A673 (cell line): ENCODE results near the gene PAOX. TPM values are rescaled to one million over a fixed set of nuclear protein-coding genes. Genes with fewer than 3 reads are reported as not detected.

ENCODE experiments used
- BruUV-seq: library from RNA; stranded (reverse); fragments of 400-500 nt; replicated peaks from 2 replicates; lab custom pipeline; 2021; lab: Mats Ljungman, UMichigan
- CTCF ChIA-PET: fragments of 300-600 bp; sonication (Branson Sonifier 250); formaldehyde crosslinking; loops from one replicate; lab custom pipeline; 2022; ENCODE audit warnings: antibody characterized with exemption; lab: Charles Lee
- POLR2A ChIA-PET: fragments of 300-600 bp; sonication (Branson Sonifier 250); formaldehyde crosslinking; loops from one replicate; lab custom pipeline; 2022; ENCODE audit warnings: antibody characterized with exemption; ENCODE audit not compliant: low non-redundant PET; lab: Charles Lee
- DNase-seq: peaks from one replicate; pipeline ENCODE4 v3.0.0-alpha.2; 2015; ENCODE audit warnings: low spot score
- H3K27ac ChIP-seq: fragments of 200-600 bp; sonication (generic); 2 replicates; pipeline ENCODE4 v1.5.1; 2016; ENCODE audit warnings: mixed run types, low read depth, mild to moderate bottlenecking, mixed read lengths, antibody characterized with exemption, low read length; ENCODE audit not compliant: poor library complexity, severe bottlenecking
- H3K27me3 ChIP-seq: fragments of 200-600 bp; sonication (generic); replicated peaks from 2 replicates; pipeline ENCODE4 v1.6.1; 2017; ENCODE audit warnings: mixed run types, low read depth, mild to moderate bottlenecking, mixed read lengths, antibody characterized with exemption, low read length; ENCODE audit not compliant: insufficient read depth, poor library complexity
- H3K36me3 ChIP-seq: fragments of 200-600 bp; sonication (generic); 2 replicates; pipeline ENCODE4 v1.6.1; 2016; ENCODE audit warnings: mixed run types, mild to moderate bottlenecking, mixed read lengths, antibody characterized with exemption, low read length; ENCODE audit not compliant: insufficient read depth, poor library complexity, severe bottlenecking
- H3K4me1 ChIP-seq: fragments of 200-600 bp; sonication (generic); 2 replicates; pipeline ENCODE4 v1.6.1; 2017; ENCODE audit warnings: mixed run types, mild to moderate bottlenecking, mixed read lengths, antibody characterized with exemption, low read length; ENCODE audit not compliant: insufficient read depth, poor library complexity, severe bottlenecking
- H3K4me3 ChIP-seq: fragments of 200-600 bp; sonication (generic); 2 replicates; pipeline ENCODE4 v1.5.1; 2016; ENCODE audit warnings: low read depth, mixed run types, mild to moderate bottlenecking, mixed read lengths, low read length; ENCODE audit not compliant: poor library complexity, severe bottlenecking
- H3K9me3 ChIP-seq: fragments of 200-600 bp; sonication (generic); 2 replicates; pipeline ENCODE4 v1.6.1; 2016; ENCODE audit warnings: mixed run types, low read depth, mild to moderate bottlenecking, mixed read lengths, antibody characterized with exemption, low read length; ENCODE audit not compliant: poor library complexity, severe bottlenecking
- CTCF ChIP-seq: fragments of 300-800, 200-600 bp; sonication (generic); conservative IDR thresholded peaks from 2 replicates; pipeline ENCODE4 v1.5.1; 2017; ENCODE audit warnings: low read depth, mild to moderate bottlenecking, antibody characterized with exemption, low read length, moderate library complexity, mixed read lengths
- EZH2 ChIP-seq: fragments of 200-600 bp; sonication (generic); IDR thresholded peaks from 2 replicates; pipeline ENCODE4 v1.6.1; 2017; ENCODE audit warnings: borderline replicate concordance, low read depth, mild to moderate bottlenecking, mixed read lengths, antibody characterized with exemption, low read length; ENCODE audit not compliant: poor library complexity, severe bottlenecking
- intact Hi-C: fragments of 100-400 bp; cut with micrococcal nuclease; formaldehyde crosslinking; loops from one replicate; pipeline ENCODE4 v1.10.0; 2022; ENCODE audit not compliant: unreplicated experiment
- total RNA-seq: library from RNA; stranded (reverse); gene quantifications from 2 replicates; pipeline ENCODE4 v1.2.3, GENCODE V29; 2021

Gene PAOX
- total RNA-seq, 1 experiment from 2014 or later: 0.92 TPM

GRCh38 chr10:133394801-133395221 is 15.7 kb downstream of the PAOX start:
- Histone ChIP-seq H3K9me3 (no peaks in the 10 kb centered on the region), H3K4me3 (peak overlapping the region; percentile 84), H3K27me3 (no peaks in the 10 kb centered on the region), H3K27ac (peak overlapping the region; percentile 87), H3K4me1 (peaks cover 4% of the 10 kb centered on the region), H3K36me3 (peaks cover 34% of the 10 kb centered on the region)
- no peak for TF ChIP-seq CTCF
- TF ChIP-seq EZH2: no peak
- DNase-seq: no peak
- CTCF ChIA-PET: no interaction called here
- intact Hi-C loops: no loop called here
- BruUV-seq: TSS peak; percentile 47
- POLR2A ChIA-PET: no interaction called here

GRCh38 chr10:133396035-133396624 is 17.1 kb downstream of the PAOX start:
- Histone ChIP-seq H3K4me3 (no peak overlapping the region), H3K27ac (no peak overlapping the region), H3K9me3 (no peaks in the 10 kb centered on the region), H3K36me3 (peaks cover 40% of the 10 kb centered on the region), H3K27me3 (no peaks in the 10 kb centered on the region), H3K4me1 (peaks cover 4% of the 10 kb centered on the region)
- no peak for TF ChIP-seq EZH2
- TF ChIP-seq CTCF: no peak
- DNase-seq: no peak
- intact Hi-C loops: no loop called here
- BruUV-seq: no TSS peak
- ChIA-PET POLR2A (no interaction called here), CTCF (no interaction called here)

- H3K27me3 ChIP-seq: no peaks in the 10 kb centered on the region
- H3K27ac ChIP-seq: no peak overlapping the region
- no peaks in the 10 kb centered on the region for H3K9me3 ChIP-seq
- peaks cover 4% of the 10 kb centered on the region for H3K4me1 ChIP-seq
- no peak overlapping the region for H3K4me3 ChIP-seq
- ChIA-PET CTCF (no interaction called here), POLR2A (no interaction called here)
- BruUV-seq: no TSS peak
- no peak for DNase-seq
- H3K36me3 ChIP-seq: peaks cover 57% of the 10 kb centered on the region
- intact Hi-C loops: no loop called here
- TF ChIP-seq CTCF (no peak), EZH2 (no peak)
Observed at GRCh38 chr10:133397938-133398337, 18.9 kb downstream of the PAOX start.
